DND-41 (cell line): ENCODE data around the gene PLA2R1.

ENCODE experiments used
- ATAC-seq: fragments of 200-7000 bp; cut with Tn5 transposase; 3 replicates; pipeline ENCODE4 v1.9.1; 2021; ENCODE audit warnings: low read depth; ENCODE audit not compliant: insufficient read depth
- DNase-seq: peaks from one replicate; pipeline ENCODE4 v3.0.0-alpha.2; 2020
- H2AFZ ChIP-seq: 2 replicates; pipeline ENCODE4 v1.6.0; 2012; ENCODE audit warnings: low read depth, low read length
- H3K27ac ChIP-seq: 2 replicates; pipeline ENCODE4 v1.5.1; 2012; ENCODE audit warnings: low read length, inconsistent platforms
- H3K27me3 ChIP-seq: fragments of 200-600 bp; sonication (generic); 2 replicates; pipeline ENCODE4 v1.6.0; 2012; ENCODE audit warnings: low read length, mild to moderate bottlenecking, inconsistent platforms; ENCODE audit not compliant: insufficient read depth, poor library complexity
- H3K36me3 ChIP-seq: 2 replicates; pipeline ENCODE4 v1.5.1; 2012; ENCODE audit warnings: low read length, inconsistent platforms; ENCODE audit not compliant: insufficient read depth
- H3K4me1 ChIP-seq: 2 replicates; pipeline ENCODE4 v1.5.1; 2012; ENCODE audit warnings: mild to moderate bottlenecking, low read length; ENCODE audit not compliant: insufficient read depth
- H3K4me2 ChIP-seq: 2 replicates; pipeline ENCODE4 v1.6.0; 2012; ENCODE audit warnings: mild to moderate bottlenecking, moderate library complexity, low read length, inconsistent platforms; ENCODE audit not compliant: insufficient read depth
- H3K4me3 ChIP-seq, 2 experiments: fragments of 200-600 bp in 1 of 2; shearing (Covaris generic) in 1 of 2; 2 replicates each; pipeline ENCODE4 v1.5.1; 2012 to 2016; ENCODE audit warnings: inconsistent platforms in 2 of 2, low read length in 2 of 2, mild to moderate bottlenecking in 2 of 2, low read depth in 1 of 2, moderate library complexity in 1 of 2
- H3K79me2 ChIP-seq: 2 replicates; pipeline ENCODE4 v1.6.0; 2012; ENCODE audit warnings: low read length, inconsistent platforms; ENCODE audit not compliant: insufficient read depth
- H3K9ac ChIP-seq: 2 replicates; pipeline ENCODE4 v1.6.0; 2012; ENCODE audit warnings: low read depth, mild to moderate bottlenecking, inconsistent platforms, low read length, moderate library complexity
- H3K9me3 ChIP-seq: 2 replicates; pipeline ENCODE4 v1.5.1; 2012; ENCODE audit warnings: low read length, moderate library complexity, mild to moderate bottlenecking, inconsistent platforms; ENCODE audit not compliant: insufficient read depth, severe bottlenecking
- H4K20me1 ChIP-seq: 2 replicates; pipeline ENCODE4 v1.6.0; 2012; ENCODE audit warnings: low read length; ENCODE audit not compliant: insufficient read depth
- EZH2 ChIP-seq: IDR thresholded peaks from 3 replicates; pipeline ENCODE4 v1.6.1; 2012; ENCODE audit warnings: borderline replicate concordance, low read depth, mild to moderate bottlenecking, moderate library complexity, low read length, inconsistent platforms; ENCODE audit not compliant: severe bottlenecking
- TF ChIP-seq, protein P1 (sequence below): IDR thresholded peaks from 2 replicates; pipeline ENCODE4 v1.5.1; 2012; ENCODE audit warnings: borderline replicate concordance, low read length, moderate library complexity, mild to moderate bottlenecking; ENCODE audit not compliant: poor library complexity, severe bottlenecking; ENCODE audit errors: extremely low read depth

Gene PLA2R1

DNA sequence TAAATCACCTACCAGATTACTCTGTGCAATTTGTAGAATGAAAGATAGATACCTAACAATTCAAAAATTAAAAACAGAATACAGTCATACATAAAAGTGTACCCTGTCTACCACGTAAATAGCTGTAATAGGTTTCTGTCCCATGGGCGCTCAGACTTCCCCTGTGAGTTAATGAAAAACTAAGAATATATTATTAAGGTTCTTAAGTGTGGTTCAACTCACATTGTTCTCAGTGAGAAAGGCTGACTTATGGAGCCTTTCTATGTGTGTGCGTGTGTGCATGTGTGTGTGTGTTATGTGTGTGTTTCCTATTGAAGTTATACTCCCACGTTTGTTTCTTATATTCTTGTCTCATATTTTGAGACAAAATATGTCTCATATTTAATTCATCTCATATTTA, 149.8 kb downstream of the PLA2R1 start:
- Histone ChIP-seq H3K4me1 (no peaks in the 10 kb centered on the region), H4K20me1 (no peaks in the 10 kb centered on the region), H3K9me3 (no peaks in the 10 kb centered on the region), H3K27me3 (no peaks in the 10 kb centered on the region), H2AFZ (no peak overlapping the region), H3K4me3 (no peak overlapping the region), H3K4me2 (no peak overlapping the region), H3K27ac (no peak overlapping the region), H3K79me2 (no peaks in the 10 kb centered on the region), H3K36me3 (no peaks in the 10 kb centered on the region), H3K9ac (no peak overlapping the region)
- no peak for ATAC-seq
- no peak for DNase-seq
- TF ChIP-seq, protein P1, sequence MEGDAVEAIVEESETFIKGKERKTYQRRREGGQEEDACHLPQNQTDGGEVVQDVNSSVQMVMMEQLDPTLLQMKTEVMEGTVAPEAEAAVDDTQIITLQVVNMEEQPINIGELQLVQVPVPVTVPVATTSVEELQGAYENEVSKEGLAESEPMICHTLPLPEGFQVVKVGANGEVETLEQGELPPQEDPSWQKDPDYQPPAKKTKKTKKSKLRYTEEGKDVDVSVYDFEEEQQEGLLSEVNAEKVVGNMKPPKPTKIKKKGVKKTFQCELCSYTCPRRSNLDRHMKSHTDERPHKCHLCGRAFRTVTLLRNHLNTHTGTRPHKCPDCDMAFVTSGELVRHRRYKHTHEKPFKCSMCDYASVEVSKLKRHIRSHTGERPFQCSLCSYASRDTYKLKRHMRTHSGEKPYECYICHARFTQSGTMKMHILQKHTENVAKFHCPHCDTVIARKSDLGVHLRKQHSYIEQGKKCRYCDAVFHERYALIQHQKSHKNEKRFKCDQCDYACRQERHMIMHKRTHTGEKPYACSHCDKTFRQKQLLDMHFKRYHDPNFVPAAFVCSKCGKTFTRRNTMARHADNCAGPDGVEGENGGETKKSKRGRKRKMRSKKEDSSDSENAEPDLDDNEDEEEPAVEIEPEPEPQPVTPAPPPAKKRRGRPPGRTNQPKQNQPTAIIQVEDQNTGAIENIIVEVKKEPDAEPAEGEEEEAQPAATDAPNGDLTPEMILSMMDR = no peak
- no peak for TF ChIP-seq EZH2

DNA sequence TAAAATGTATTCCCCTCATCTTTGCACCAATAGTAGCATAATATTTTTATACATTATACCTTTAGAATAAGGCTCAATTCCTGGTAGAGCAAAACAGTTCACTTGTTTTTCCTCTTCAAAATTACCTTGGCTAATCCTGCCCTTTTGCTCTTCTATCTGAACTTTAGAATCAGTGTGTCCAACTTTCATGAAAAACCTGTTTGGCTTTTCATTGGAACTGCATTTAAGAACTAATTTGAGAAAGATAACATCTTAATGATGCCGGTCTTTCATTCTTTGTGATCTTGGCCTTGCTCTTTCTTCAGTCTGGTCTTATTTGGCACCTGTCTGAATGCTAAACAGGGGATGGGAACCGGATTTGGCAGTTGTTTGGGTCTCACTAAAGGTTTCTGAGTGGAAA, 151.5 kb downstream of the PLA2R1 start:
- Histone ChIP-seq H3K9me3 (no peaks in the 10 kb centered on the region), H3K27me3 (no peaks in the 10 kb centered on the region), H3K27ac (no peak overlapping the region), H3K4me2 (no peak overlapping the region), H3K9ac (no peak overlapping the region), H3K4me1 (no peaks in the 10 kb centered on the region), H4K20me1 (no peaks in the 10 kb centered on the region), H2AFZ (no peak overlapping the region), H3K79me2 (no peaks in the 10 kb centered on the region), H3K4me3 (no peak overlapping the region), H3K36me3 (no peaks in the 10 kb centered on the region)
- DNase-seq (no peak), ATAC-seq (no peak)
- TF ChIP-seq EZH2 = no peak
- TF ChIP-seq, protein P1 = no peak

DNA sequence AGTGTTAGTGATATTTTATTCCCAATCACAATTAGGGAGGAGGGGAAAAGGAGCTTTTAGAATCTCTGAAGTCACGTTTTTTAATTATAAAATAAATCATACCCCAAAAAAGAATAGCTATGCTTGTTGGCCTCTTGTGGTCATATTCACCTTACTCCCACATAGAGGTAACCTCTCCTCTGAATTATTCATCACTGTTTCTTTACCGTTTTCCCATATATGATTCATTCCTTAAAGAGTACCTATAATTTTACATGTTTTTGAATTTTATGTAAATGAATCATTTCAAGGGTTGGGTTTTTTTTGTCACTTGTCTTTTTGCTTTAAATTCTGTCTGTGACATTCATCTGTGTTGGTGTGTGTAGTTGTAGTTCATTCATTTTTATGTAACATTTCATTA, 153.8 kb downstream of the PLA2R1 start:
- no peak for ATAC-seq

More for the DNA sequence above, 153.8 kb downstream of the PLA2R1 start:
- no peak overlapping the region for H2AFZ ChIP-seq
- H3K4me1 ChIP-seq = peaks cover 9% of the 10 kb centered on the region
- H3K9me3 ChIP-seq = no peaks in the 10 kb centered on the region
- H3K27ac ChIP-seq = no peak overlapping the region
- DNase-seq = no peak
- no peaks in the 10 kb centered on the region for H4K20me1 ChIP-seq
- no peak overlapping the region for H3K4me2 ChIP-seq
- H3K79me2 ChIP-seq = no peaks in the 10 kb centered on the region
- peaks cover 3% of the 10 kb centered on the region for H3K27me3 ChIP-seq
- TF ChIP-seq, protein P1 = no peak
- TF ChIP-seq EZH2 = no peak
- H3K4me3 ChIP-seq = no peak overlapping the region
- H3K9ac ChIP-seq = no peak overlapping the region
- no peaks in the 10 kb centered on the region for H3K36me3 ChIP-seq
